ENCODE results near the gene CFAP210.

CFAP210 gene, protein sequence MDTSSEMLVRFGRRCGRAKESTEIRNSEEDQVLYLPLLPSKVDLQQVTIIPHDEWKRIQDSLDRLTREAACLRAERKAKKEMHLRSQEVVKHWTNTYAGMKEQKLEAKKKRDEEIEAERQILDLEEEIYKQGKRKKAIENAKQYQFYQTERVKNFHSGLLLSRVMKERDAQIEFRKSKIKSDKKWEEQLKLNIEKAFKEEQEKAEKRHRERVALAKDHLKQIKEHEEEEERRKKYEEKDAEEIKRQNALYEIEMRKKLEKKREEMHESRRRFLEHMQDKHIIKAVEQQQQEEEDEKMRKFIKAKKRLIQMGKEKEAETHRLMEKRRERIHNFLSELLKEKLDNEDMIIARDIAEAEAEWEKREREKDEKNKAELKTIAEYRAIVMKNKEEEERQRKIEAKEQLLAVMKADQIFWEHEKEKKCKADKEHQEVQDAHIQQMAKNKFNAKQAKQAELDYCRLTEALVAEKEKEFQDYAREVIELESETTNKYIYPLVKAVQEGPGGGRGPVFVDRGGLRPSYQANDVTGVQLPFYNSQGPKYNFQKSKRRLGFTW

DNA sequence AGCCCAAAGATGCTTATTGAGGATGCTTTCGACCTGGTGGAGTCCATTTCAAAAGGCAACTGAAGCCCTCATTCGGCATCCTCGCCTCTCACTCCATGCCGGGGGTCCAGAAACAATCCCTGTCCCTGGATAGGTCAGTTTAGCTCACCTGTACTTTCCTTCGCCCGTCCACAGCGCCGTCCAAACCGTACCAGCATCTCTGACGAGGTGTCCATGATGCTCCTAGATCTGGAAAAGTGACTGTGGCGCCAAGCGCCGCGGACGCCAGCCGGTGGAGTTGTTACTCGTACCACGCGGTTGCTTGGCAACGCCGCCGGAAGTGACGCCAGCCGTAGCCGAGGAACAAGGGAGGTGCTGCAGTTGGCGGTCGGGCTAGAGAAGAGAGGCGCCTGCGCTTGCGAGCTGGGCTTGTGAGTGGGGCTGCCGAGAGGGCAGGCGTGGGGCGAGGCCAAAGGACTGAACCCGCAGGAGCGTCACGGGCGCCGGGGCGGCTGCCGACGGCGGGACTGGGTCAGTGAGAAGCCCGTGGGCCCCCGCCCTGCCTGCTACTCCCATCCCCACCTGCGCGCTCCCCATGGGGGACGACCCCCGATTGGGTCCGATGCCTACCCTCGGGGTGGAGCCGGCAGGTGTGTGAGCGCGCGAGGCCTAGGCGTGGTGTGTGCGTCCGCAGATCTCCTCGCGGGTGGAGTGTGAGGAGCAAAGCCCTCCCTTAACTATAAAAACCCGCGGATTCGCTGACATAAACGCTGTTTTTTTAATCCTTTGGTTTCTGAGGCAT lies at the start of gene CFAP210, which contains the start of gene PHOSPHO2:
Gene CFAP210, minus strand, starts transcription at position 293 of the 781 bp plus-strand sequence. Its CDS starts 78 bp downstream, at position 215.
Gene PHOSPHO2, plus strand, starts transcription at position 357 of the 781 bp plus-strand sequence. CDS start 6,503 bp downstream, outside the sequence.
- peak; percentile 62 for DNase-seq

DNA sequence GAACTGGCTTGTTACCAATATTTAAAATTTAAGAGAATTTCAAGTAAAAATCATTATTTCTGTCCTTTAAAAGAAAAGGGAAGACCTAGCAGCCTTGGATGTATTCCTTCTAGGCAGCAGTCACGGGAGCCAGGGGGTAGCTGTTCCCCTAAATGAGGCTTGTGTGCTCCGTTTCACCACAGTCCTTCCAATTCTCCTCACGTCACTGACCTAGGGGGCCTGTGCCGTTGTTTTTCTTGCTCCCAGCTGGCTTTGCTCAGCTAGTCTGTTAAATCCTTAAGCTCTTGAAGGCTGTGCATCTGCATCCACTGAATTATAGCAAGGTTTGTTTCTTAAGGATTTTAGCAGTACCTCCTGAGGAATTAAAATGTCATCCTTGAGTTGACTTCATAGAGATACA lies 49.3 kb upstream of the CFAP210 start:
- no peak for DNase-seq

DNA sequence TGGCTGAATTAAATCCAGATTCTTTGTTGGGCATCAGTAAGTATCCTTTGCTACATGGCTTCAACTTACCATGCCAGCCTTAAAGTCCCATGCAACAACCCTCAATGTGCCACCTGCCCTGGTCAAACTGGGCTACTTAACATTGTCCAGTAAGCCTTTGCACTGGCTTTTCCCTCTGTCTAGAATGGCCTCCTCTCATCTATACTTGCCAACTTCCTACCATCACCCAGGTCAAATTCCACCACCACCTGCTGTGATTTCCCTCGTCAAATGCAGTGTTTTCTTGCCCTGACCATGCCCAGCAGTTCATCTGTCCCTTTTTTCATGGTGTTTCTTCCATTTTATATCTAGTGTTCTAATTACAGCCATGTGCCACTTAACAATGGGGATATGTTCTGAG lies 45.1 kb upstream of the CFAP210 start:
- peak; percentile 31 for DNase-seq

DNA sequence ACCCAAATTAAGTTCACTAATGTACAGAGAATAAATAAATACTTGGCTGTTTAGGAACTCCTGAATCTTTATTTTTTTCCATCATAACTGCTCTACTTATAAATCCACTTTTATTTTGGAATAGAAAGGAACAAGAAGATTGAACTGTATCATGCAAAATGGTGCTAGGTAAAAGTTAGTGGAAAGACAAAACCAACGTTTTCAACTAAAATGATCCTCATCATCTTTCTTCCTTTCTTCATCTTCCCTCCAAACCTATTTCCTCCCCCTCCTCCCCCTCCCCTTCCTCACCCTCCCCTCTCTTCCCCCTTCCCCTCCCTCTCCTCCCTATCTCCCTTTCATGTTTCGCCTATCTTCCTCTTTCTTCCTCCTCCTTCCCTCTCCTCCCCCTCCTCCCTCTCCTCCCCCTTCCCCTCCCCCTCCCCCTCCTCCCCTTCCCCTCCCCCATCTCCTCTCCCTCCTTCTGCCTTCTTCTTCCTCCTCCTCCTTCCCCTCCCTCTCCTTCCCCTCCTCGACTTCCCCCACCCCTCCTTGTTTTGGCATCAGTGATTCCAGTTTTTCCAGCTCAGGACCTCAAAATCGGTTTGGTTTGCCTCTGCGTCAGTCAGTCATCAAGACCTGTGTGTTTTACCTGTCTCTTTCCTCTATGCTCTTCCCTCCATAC lies 44.5 kb upstream of the CFAP210 start:
- no peak for DNase-seq

DNA sequence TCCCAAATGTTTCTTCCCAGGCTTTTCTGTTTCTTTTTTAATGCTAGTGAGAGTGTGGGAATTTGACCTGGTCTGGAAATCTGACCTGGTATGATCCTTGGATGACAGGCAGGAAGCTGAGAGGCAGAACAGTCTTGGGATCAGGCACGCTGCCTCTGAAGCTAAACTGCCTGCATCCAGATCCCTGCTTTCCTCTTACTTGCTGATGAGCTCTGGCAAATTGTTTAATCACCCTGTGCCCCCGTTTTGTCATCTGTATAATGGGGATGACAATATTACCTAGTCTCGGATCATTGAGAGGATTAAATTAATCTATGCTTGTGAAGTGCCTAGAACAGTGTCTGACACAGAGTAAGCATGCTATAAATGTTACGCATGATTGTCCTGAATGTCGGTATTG lies 42.7 kb upstream of the CFAP210 start:
- DNase-seq, result no peak

DNA sequence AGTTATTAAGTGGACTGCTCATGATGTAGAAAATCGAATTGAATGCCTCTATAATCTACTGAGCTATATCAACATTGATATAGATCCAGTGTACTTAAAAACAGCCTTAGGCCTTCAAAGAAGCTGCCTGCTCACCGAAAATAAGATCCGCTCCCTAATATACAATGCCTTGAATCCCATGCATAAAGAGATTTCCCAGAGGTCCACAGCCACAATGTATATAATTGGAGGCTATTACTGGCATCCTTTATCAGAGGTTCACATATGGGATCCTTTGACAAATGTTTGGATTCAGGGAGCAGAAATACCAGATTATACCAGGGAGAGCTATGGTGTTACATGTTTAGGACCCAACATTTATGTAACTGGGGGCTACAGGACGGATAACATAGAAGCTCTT lies 41.4 kb upstream of the CFAP210 start:
- no peak for DNase-seq

DNA sequence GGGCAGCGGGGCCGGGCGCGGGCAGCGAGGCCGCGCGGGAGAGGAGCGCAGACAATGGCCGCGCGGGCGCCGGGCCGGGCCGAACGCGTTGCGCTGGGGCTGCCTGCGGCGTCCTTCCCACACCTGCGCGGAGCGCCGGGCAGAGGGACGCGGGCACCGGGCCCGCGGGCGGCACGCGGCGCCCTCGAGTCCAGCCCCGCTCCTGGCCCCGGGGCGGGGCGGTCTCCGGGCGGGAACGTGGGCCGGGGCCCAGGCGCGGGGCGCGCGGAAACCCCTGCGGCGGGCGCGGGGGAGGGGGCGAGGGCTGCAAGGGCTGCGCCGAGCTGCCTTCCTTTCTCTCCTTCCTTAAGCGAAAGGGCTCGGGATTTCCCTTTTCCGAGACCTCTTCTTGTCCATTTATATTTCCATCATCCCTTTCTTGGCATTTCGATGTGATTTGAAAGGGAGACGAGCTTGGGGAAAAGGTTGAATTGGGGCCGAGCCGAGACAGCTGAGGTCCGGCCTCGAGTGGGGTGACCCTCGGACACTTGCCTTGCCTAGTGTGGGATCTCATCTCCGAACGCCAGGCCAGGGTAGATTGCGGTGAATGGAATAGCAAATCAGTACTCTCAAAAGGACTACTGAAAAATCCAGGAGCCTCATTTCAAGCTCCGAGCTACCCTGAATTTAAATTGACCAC lies 40.1 kb upstream of the CFAP210 start:
- peak; percentile 68 for DNase-seq

DNA sequence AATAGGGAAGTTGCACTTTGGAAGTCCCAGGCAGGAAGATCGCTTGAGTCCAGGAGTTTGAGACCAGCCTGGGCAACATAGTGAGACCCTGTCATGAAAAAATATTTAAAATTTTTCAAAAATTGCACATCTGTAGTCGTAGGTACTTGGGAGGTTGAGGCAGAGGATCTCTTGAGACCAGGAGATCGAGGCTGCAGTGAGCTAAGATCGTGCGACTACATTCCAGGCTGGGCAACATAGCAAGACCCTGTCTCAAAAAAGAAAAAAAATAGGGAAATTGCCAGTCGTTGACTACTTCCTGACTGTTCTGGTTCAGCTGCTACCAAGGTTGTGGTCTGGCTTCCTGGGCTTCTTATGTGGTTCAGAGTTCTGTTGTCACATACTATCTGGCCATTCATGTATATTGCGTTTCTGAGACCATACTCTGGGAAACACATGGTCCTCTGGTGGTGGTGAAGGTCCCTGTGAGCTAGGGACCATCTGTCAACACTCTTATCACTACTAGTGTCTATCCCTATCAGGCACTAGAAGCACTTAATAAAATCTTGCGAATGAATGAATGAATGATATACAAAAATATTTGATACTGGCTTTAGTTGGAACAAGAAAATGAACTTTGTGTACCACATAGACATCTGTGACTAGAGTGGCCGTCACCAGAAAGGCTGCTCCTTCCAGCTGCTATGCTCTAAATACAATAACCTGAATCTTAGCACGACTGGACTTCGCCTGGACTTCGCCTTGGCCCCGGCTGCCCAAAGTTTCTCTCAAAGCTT lies 38.6 kb upstream of the CFAP210 start:
- DNase-seq, result no peak

DNA sequence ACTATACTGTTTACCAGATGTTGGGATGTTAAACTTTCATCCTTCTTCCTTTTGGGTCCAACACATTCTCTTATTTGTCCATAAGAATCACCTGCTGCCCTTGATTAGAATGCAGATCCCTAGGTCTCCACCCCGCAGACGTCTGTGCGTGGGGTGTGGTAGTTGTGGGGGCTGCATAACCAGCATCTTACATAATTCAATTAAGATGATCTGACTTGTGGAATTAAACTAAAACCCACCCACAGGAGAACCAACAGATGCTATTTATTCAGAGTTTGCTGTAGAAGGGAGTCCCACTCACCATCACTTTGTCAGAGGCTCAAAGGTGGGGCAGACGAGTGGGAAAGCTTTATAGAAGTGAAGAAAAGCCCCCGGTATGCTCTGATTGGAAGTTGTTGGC lies 37.9 kb upstream of the CFAP210 start:
- DNase-seq, result no peak

DNA sequence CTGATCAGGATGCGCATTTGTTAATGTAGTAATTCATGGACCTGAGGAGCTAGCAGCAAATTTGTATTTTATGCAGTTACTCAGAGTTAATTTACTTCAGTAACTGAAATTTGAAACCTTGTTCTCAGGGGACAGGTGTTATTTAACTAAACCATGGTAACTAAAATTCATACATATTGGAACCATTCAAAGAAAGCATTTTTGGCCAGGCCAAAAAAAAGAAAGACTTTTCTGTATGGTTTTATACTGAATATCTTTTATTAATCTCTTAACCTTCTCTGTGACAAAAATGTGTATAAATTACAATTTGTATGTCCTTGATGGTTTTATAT lies 35.0 kb upstream of the CFAP210 start:
- no peak for DNase-seq

DNA sequence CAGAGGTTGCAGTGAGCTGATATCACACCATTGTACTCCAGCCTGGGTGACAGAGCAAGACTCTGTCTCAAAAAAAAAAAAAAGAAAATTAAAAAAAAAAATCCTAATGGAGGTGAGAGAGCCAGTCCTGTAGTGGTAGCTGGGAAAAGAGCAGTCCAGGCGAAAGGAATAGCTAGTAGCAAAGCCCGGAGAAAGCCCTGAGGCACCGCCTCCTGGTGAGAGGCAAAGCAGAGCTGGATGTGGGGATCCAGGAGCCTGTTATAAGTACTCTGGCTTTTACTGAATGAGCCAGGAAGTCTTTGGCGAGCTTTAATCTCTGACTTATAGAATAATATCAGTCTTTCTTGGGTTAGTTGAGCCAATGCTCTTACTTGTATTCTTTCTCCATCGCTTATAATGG lies 32.9 kb upstream of the CFAP210 start:
- peak; percentile 26 for DNase-seq

DNA sequence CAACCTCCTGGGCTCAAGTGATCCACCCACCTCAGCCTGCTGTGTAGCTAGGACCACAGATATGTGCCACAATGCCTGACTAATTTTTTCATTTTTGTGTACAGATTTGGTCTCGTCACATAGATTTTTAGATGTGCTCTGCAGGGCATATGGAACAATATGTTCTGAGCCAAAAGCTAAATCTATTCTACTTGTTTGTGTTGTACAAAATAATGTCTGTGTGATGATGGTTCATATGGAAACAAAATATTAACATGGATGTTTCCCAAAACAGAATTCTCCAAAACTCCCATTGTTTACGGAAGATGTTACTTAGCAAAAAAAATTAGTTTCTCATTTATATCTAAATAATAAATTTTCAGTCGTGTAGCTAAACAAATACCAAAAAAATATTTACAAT lies 26.8 kb upstream of the CFAP210 start:
- no peak for DNase-seq

DNA sequence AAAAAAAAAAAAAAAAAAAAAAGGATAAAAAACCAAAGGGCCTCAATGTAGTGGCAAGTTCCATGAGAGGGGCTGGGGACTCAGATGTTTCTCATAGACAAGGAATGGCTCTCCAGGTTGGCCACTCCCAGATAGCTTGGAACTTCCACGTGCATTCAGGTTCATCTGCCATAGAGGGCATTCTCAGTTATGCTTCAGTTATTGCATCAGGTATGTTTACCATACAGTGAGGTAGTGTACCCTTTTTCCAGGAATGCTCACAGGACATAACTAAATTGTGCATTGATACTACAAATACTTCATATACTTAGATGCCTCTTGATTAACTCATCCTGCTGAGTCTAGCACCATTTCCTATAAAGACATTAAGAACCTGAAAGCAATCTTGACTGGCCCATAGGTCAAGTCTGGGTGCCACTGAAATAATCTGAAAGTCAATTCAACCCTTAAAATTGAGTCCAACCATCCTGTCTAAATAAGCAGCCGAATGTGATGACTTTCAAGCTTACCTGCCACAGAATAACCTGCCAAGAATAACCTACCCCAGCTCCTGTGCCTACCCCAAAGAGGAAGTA lies 24.8 kb upstream of the CFAP210 start:
- DNase-seq, result peak; percentile 33

DNA sequence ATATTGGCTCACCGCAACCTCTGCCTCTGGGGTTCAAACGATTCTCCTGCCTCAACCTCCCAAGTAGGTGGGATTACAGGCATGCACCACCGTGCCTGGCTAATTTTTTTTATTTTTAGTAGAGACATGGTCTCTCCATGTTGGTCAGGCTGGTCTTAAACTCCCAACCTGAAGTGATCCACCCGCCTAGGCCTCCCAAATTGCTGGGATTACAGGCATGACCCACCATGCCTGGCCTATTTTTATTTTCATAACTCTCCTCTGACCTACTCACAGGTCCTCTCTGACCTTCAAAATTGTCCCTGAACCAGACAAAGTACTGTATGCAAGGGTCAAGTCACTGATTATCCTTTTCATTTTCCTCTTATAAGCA lies 23.5 kb upstream of the CFAP210 start:
- no peak for DNase-seq

DNA sequence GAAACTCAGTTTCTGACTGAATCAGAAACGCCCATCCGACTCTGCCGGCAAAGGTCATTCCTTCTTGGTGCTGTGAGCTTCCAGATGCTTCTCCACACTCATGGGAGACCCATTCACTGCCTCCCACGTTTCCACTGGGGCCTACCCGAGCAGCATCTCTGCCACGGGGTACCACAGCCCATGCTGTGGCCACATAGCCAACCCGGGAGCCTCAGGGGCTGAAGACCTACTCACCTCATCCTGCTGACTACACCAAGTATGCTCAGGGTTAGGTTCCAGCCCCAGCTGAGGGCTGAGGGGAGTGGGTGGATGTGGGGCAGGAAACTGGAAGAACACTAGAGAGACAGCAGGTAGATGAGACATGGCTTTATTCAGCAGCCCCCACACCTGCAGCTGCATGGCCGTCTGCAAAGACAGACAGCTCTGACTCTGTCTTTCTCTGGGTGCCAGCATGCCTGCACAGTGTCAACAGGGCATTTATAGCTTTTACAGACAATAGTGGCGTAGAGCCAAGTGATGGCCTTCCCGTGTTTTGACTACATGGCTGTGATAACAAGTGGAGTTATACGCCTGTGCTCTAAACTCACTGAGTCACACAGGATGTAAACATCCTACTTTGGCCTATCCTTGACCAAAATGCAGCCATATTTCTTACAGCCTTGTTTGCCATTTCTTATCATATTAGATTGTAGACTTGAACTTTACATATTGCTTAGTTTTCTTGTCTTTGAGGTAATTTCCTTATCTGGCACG lies 22.9 kb upstream of the CFAP210 start:
- peak; percentile 82 for DNase-seq

DNA sequence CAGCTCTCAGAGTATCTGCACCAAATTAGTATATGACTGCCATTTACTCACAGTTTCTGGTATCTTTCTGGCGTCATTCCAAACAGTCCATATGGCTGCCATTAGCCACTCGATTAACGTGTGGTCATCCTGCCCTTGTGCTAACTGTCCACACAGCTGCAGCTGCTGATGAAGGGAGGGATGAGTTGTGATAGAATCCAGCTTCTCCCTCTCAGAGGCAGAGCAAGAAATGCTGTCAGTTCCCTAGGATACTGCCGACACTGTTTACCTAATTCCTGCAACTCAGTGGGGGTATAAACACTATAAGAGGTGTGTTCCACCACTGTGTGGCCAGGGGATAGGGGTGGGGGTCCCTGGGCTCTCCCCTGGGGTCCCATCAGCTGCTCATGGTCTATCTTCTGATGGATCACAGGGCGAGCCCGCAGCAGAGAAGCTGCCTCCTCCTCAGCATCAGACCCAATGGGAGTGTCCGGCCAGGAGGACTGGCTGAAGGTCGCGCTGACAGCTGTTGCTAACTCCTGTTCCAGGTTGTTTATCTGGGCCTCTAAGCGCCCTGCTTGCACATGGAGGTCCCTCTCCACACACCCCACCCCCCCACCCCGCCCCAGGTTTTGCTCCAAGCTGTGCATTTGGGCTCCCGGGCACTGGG lies 22.2 kb upstream of the CFAP210 start:
- DNase-seq, result peak; percentile 68

DNA sequence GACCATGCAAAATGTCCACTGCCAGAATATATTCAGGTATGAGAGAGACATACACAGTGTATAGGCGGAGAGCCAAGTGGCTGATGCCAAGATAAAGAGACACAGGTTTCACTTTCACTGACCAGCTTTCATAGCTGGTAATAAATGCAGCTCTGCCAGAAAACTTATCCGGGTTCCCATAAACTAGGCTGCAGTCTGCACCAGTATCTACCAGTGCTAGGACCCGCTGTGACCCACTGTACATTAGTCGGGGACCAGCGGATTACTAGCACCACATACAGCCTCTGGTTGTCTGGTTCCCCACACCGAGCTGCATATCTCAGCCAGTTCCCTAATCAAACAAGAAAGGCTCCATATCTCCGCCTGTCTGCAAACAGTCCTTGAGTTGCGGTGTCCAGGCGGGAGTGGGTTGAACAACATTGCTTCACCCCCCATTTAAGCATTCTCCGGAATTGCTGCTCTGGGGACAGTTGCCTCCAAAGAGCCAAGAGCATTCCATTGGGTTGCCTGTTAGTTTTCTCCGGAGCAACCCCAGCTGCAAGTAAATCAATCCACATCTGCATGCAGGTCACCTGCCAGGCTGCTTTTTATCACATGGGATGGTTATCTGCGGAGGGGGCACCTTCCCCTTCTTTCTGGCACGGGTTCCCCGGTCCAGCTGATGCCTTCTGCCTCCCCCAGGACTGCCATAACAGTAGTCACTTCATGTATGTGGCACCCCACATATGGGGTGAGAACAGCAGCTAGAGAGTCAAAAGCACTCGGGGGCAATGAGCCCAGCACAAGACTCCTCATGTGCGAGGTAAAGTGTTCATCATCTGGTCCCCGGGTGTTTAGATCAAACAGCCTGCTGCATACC lies 21.4 kb upstream of the CFAP210 start:
- peak; percentile 70 for DNase-seq

DNA sequence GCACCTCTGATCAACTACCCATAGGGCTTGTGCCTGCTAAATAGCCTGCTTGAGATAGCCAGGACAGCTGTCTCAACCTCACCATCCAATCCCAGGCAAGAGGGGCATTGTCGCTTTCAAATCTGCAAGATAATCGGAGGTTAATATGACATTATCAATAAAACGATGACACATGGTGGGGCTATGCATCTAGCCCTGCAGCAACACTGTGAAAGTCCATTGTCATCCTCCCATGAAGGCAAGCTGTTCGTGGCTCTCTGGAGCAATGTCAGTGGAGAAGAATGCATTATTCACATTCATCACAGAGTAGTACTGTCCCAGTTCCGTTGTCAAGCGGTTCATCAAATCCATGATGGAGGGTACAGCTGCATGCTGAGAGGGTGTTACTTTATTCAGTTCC lies 20.5 kb upstream of the CFAP210 start:
- no peak for DNase-seq

DNA sequence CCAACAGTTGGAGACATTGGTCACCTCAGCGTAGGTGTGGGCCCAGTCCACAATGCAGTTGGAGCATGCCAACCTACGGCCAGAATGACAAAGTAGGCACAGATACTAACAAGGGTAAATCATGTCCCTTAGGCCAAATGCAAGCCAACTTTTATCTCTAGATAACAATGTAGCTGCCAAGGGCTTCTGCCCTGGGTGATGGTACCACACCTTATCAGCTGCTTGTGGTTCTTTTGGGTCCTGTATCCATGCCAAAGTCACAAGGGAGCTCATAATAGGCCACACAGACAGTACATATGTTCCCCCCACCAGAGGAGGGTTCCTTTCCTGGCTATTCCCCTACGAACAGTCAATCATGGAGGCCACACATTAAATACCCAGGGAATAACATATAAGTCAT lies 19.1 kb upstream of the CFAP210 start:
- no peak for DNase-seq

Data from NCI-H510A treated with DMSO at 0.1 percent for 48 hours (cell line).